H9 (cell line): ENCODE data around the gene STIM2. TPM values are rescaled to one million over a fixed set of nuclear protein-coding genes. Genes with fewer than 3 reads are reported as not detected.

ENCODE experiments used
- DNase-seq: peaks from one replicate; pipeline ENCODE4 v3.0.0-alpha.2; 2017
- H2AFZ ChIP-seq: one replicate; pipeline ENCODE4 v1.6.1; 2013; ENCODE audit warnings: mild to moderate bottlenecking, low read length, control low read depth, moderate library complexity
- H2AK5ac ChIP-seq: 2 replicates; pipeline ENCODE4 v1.6.1; 2013; ENCODE audit warnings: low read length, control low read depth, mixed read lengths; ENCODE audit not compliant: insufficient read length
- H2BK120ac ChIP-seq: one replicate; pipeline ENCODE4 v1.6.1; 2013; ENCODE audit warnings: low read depth, mild to moderate bottlenecking, low read length, control low read depth, inconsistent platforms; ENCODE audit not compliant: poor library complexity, severe bottlenecking
- H2BK12ac ChIP-seq: 2 replicates; pipeline ENCODE4 v1.6.1; 2013; ENCODE audit warnings: low read length, control low read depth, mixed read lengths, low read depth; ENCODE audit not compliant: insufficient read length
- H2BK15ac ChIP-seq: 2 replicates; pipeline ENCODE4 v1.6.1; 2013; ENCODE audit warnings: low read depth, low read length, control low read depth
- H2BK20ac ChIP-seq: one replicate; pipeline ENCODE4 v1.6.1; 2013; ENCODE audit warnings: low read depth, mild to moderate bottlenecking, low read length, control low read depth, inconsistent platforms; ENCODE audit not compliant: poor library complexity, severe bottlenecking
- H2BK5ac ChIP-seq: 2 replicates; pipeline ENCODE4 v1.6.1; 2013; ENCODE audit warnings: low read length, control low read depth, mixed read lengths; ENCODE audit not compliant: insufficient read length
- H3K14ac ChIP-seq: 2 replicates; pipeline ENCODE4 v1.6.1; 2013; ENCODE audit warnings: low read length, control low read depth; ENCODE audit not compliant: insufficient read depth
- H3K18ac ChIP-seq: 2 replicates; pipeline ENCODE4 v1.6.1; 2013; ENCODE audit warnings: low read depth, mild to moderate bottlenecking, mixed read lengths, low read length, control low read depth; ENCODE audit not compliant: insufficient read length
- H3K23ac ChIP-seq: 2 replicates; pipeline ENCODE4 v1.6.1; 2013; ENCODE audit warnings: low read length, control low read depth, mixed read lengths, low read depth; ENCODE audit not compliant: insufficient read length
- H3K23me2 ChIP-seq: 2 replicates; pipeline ENCODE4 v1.6.1; 2013; ENCODE audit warnings: low read depth, mild to moderate bottlenecking, mixed read lengths, low read length, control low read depth; ENCODE audit not compliant: insufficient read length, poor library complexity, severe bottlenecking
- H3K27ac ChIP-seq: 2 replicates; pipeline ENCODE4 v1.5.1; 2013; ENCODE audit warnings: low read length, control low read depth, mixed read lengths, low read depth; ENCODE audit not compliant: insufficient read length
- H3K27me3 ChIP-seq: 2 replicates; pipeline ENCODE4 v1.6.1; 2013; ENCODE audit warnings: low read length, control low read depth, inconsistent platforms; ENCODE audit not compliant: insufficient read depth
- H3K4ac ChIP-seq: 2 replicates; pipeline ENCODE4 v1.6.1; 2013; ENCODE audit warnings: low read depth, mild to moderate bottlenecking, control low read depth, inconsistent platforms, low read length, moderate library complexity
- H3K4me1 ChIP-seq: 2 replicates; pipeline ENCODE4 v1.6.1; 2013; ENCODE audit warnings: low read length, control low read depth, inconsistent platforms; ENCODE audit not compliant: insufficient read depth
- H3K4me2 ChIP-seq: 2 replicates; pipeline ENCODE4 v1.6.1; 2013; ENCODE audit warnings: low read length, control low read depth, mixed read lengths; ENCODE audit not compliant: insufficient read length, insufficient read depth
- H3K56ac ChIP-seq: 2 replicates; pipeline ENCODE4 v1.6.1; 2013; ENCODE audit warnings: low read depth, mild to moderate bottlenecking, mixed read lengths, low read length, control low read depth; ENCODE audit not compliant: insufficient read length
- H3K79me1 ChIP-seq: 2 replicates; pipeline ENCODE4 v1.6.1; 2013; ENCODE audit warnings: low read depth, mild to moderate bottlenecking, moderate library complexity, low read length, control low read depth, inconsistent platforms; ENCODE audit not compliant: insufficient read depth, poor library complexity, severe bottlenecking
- H3K79me2 ChIP-seq: 2 replicates; pipeline ENCODE4 v1.6.1; 2013; ENCODE audit warnings: low read length, control low read depth, inconsistent platforms; ENCODE audit not compliant: insufficient read depth
- H3K9ac ChIP-seq: 2 replicates; pipeline ENCODE4 v1.6.1; 2013; ENCODE audit warnings: low read length, control low read depth, mixed read lengths; ENCODE audit not compliant: insufficient read length; ENCODE audit errors: extremely low read depth
- H3K9me3 ChIP-seq: one replicate; pipeline ENCODE4 v1.6.1; 2013; ENCODE audit warnings: low read depth, low read length, inconsistent platforms; ENCODE audit not compliant: control insufficient read depth
- H3T11ph ChIP-seq: one replicate; pipeline ENCODE4 v1.6.1; 2013; ENCODE audit warnings: mild to moderate bottlenecking, low read length, control low read depth, inconsistent platforms
- H4K20me1 ChIP-seq: one replicate; pipeline ENCODE4 v1.6.1; 2013; ENCODE audit not compliant: control insufficient read depth, insufficient read length, insufficient read depth
- H4K5ac ChIP-seq: 2 replicates; pipeline ENCODE4 v1.6.1; 2013; ENCODE audit warnings: low read depth, mild to moderate bottlenecking, mixed read lengths, low read length, control low read depth; ENCODE audit not compliant: insufficient read length
- H4K8ac ChIP-seq: replicated peaks from 2 replicates; pipeline ENCODE4 v1.6.1; 2013; ENCODE audit warnings: low read length, control low read depth, mixed read lengths, low read depth; ENCODE audit not compliant: insufficient read length
- H4K91ac ChIP-seq: 2 replicates; pipeline ENCODE4 v1.6.1; 2013; ENCODE audit warnings: low read depth, mild to moderate bottlenecking, moderate library complexity, mixed read lengths, low read length, control low read depth; ENCODE audit not compliant: insufficient read length
- H3K27ac Mint-ChIP-seq, 3 experiments: 2 replicates in 2 of 3; 3 replicates in 1 of 3; pipeline ENCODE4 v1.8.0; 2020 to 2021; ENCODE audit warnings: mixed read lengths in 3 of 3, mild to moderate bottlenecking in 1 of 3, moderate library complexity in 1 of 3
- H3K27me3 Mint-ChIP-seq: 2 replicates; pipeline ENCODE4 v1.8.0; 2021; ENCODE audit warnings: low read depth, mild to moderate bottlenecking, moderate library complexity, mixed read lengths
- H3K36me3 Mint-ChIP-seq, 3 experiments: 2 replicates in 2 of 3; 3 replicates in 1 of 3; pipeline ENCODE4 v1.8.0; 2020 to 2021; ENCODE audit warnings: low read depth in 3 of 3, mixed read lengths in 3 of 3; ENCODE audit not compliant: insufficient read depth in 1 of 3
- H3K4me1 Mint-ChIP-seq, 2 experiments: 2 replicates each; pipeline ENCODE4 v1.8.0; 2020; ENCODE audit warnings: mixed read lengths in 2 of 2
- H3K4me3 Mint-ChIP-seq, 2 experiments: 2 replicates in 1 of 2; 3 replicates in 1 of 2; pipeline ENCODE4 v1.8.0; 2020 to 2021; ENCODE audit warnings: mild to moderate bottlenecking in 2 of 2, mixed read lengths in 2 of 2, moderate library complexity in 1 of 2
- H3K9me3 Mint-ChIP-seq, 2 experiments: 2 replicates in 1 of 2; 3 replicates in 1 of 2; pipeline ENCODE4 v1.8.0; 2020; ENCODE audit warnings: mild to moderate bottlenecking in 2 of 2, mixed read lengths in 2 of 2, moderate library complexity in 1 of 2
- WGBS: extraction: QIAGEN DNeasy Blood & Tissue Kit; methylation state at CpG from one replicate; pipeline ENCODE4 v1.1.7; 2013; ENCODE audit warnings: missing lambda C conversion rate, low lambda C conversion rate, mixed read lengths; ENCODE audit not compliant: insufficient read length; ENCODE audit errors: extremely low coverage; 5-methylcytosine and 5-hydroxymethylcytosine counted together
- total RNA-seq: library from RNA; stranded (reverse); gene quantifications from 2 replicates; pipeline ENCODE4 v1.2.1, GENCODE V29; 2021
- TF ChIP-seq, protein P1 (sequence below): fragments of 200-600 bp; sonication (generic); conservative IDR thresholded peaks from 3 replicates; pipeline ENCODE4 v1.8.0; 2021; ENCODE audit warnings: antibody characterized with exemption, mild to moderate bottlenecking

The STIM2 gene
- total RNA-seq, 1 experiment from 2014 or later: 26.2 TPM

- no peak overlapping the region for H3K18ac ChIP-seq
- H2BK20ac ChIP-seq: no peak overlapping the region
- no peak overlapping the region for H3K27ac Mint-ChIP-seq
- no peaks in the 10 kb centered on the region for H3K4me1 ChIP-seq
- no peaks in the 10 kb centered on the region; a peak in 1 of 5 replicates for H3K9me3 Mint-ChIP-seq
- no peaks in the 10 kb centered on the region for H3K27me3 ChIP-seq
- H3K4me3 Mint-ChIP-seq: no peak overlapping the region
- no peak overlapping the region for H3K4me2 ChIP-seq
- peaks cover 7% of the 10 kb centered on the region in 2 experiments for H3K4me1 Mint-ChIP-seq
- no peak overlapping the region for H3K27ac ChIP-seq
- no peak overlapping the region for H3K4ac ChIP-seq
- no peaks in the 10 kb centered on the region for H3K23me2 ChIP-seq
- no peaks in the 10 kb centered on the region; the same call in 1 of the 2 replicates for H3K27me3 Mint-ChIP-seq
- TF ChIP-seq, protein P1, sequence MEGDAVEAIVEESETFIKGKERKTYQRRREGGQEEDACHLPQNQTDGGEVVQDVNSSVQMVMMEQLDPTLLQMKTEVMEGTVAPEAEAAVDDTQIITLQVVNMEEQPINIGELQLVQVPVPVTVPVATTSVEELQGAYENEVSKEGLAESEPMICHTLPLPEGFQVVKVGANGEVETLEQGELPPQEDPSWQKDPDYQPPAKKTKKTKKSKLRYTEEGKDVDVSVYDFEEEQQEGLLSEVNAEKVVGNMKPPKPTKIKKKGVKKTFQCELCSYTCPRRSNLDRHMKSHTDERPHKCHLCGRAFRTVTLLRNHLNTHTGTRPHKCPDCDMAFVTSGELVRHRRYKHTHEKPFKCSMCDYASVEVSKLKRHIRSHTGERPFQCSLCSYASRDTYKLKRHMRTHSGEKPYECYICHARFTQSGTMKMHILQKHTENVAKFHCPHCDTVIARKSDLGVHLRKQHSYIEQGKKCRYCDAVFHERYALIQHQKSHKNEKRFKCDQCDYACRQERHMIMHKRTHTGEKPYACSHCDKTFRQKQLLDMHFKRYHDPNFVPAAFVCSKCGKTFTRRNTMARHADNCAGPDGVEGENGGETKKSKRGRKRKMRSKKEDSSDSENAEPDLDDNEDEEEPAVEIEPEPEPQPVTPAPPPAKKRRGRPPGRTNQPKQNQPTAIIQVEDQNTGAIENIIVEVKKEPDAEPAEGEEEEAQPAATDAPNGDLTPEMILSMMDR: no peak
- WGBS: no CpG with 5 or more reads among the region's 7 CpGs
- no peak for DNase-seq
- no peak overlapping the region for H2BK15ac ChIP-seq
- H3T11ph ChIP-seq: no peak overlapping the region
- H2BK5ac ChIP-seq: no peak overlapping the region
- H4K20me1 ChIP-seq: no peaks in the 10 kb centered on the region
- no peak overlapping the region for H3K14ac ChIP-seq
- H3K9me3 ChIP-seq: no peaks in the 10 kb centered on the region
- no peak overlapping the region for H3K23ac ChIP-seq
- H2AK5ac ChIP-seq: no peak overlapping the region
- H3K9ac ChIP-seq: no peak overlapping the region
- H4K5ac ChIP-seq: no peak overlapping the region
- H2BK120ac ChIP-seq: no peak overlapping the region
- H3K56ac ChIP-seq: no peak overlapping the region
- no peak overlapping the region for H4K91ac ChIP-seq
- H3K79me1 ChIP-seq: no peaks in the 10 kb centered on the region
- no peaks in the 10 kb centered on the region for H3K36me3 Mint-ChIP-seq
- H4K8ac ChIP-seq: no peak overlapping the region
- H2AFZ ChIP-seq: no peak overlapping the region
- H3K79me2 ChIP-seq: no peaks in the 10 kb centered on the region
- H2BK12ac ChIP-seq: no peak overlapping the region
Observed at GRCh38 chr4:27062256-27062655, 201.6 kb downstream of the STIM2 start.
